NCI-H187 treated with DMSO at 0.1 percent for 48 hours (cell line): ENCODE data around the gene LYRM1.
"Not testable (repeated sequence)": the region's sequence is repeated elsewhere in the genome, so short reads cannot be mapped to it uniquely, and the experiment has no call there.

Experiments used
- DNase-seq: peaks from one replicate; lab custom pipeline; 2025; lab: John Stamatoyannopoulos, UW

LYRM1 gene

DNA sequence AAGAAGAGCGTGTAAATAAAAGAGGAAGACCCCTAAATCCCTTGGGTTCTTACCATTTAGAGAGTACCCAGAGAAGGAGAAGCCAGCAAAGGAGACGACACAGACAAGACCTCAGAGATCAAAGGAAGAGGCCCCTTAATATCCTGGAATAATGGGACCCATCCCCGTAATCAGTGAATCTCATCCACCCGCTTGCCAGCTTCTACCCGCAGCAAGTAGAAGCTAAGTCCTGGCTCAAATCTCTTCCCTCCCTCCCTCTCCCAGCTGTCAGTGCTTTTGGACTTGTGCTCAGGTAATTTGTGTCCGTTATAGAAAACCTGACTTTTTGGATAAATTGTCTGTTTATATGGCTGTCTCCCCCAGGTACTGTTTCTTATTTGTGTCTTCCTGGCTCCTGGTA lies 1.9 kb downstream of the LYRM1 start:
- DNase-seq, result no peak

GRCh38 chr16:20903116-20903898 lies 2.7 kb downstream of the LYRM1 start:
- no peak for DNase-seq

DNA sequence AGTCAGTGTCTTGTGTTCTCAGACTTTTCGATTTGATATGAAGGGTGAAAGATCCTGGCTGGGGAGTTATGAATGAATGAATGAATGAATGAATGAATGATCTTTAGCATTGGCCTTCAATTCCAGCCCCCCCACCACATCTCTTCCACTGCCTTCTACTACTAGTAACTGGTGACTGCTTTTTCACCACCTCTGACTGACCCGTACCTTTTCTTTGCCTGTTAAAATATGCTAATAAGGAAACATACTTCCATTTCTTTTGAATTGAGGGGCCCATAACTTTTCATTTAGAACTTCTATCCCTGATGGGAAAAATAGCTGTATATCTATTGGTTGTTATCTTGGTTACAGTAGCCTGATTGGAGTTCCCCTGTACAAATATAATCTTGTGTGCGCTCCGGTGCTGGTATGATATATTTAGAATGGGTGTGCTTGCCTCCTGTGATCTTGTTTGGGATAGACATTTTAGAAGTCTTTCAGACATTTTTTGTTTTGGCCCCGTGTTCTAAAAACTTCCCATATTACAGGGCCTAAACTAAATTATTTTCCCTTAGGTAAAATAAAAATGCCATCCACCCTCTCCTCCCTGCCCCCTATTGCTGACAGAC lies 3.4 kb downstream of the LYRM1 start:
- DNase-seq, result no peak

DNA sequence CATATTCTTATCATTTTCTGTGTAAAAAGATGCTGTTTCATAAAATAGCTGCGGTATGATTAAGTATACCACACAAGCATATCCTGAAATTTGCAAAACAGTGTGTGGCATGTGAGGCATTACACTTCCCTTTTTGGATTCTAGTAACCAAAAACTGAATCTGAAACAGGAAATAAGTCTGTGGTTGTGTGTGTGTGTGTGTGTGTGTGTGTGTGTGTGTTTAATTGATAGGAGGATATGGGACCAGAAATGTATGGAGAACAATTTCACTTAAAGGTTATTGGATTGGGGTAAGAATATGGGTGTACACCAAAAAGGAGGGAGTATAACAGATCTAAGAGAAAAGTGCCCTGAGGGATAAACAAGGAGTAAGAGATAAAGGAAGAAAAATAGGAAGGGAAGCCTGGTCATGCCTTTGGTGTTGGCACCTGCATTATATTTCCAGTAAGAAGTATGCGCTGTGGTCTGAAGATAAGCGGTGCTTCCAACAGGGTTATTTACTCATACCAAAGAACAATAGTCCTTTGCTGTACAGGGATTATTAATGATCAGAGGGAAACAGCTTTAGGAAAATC lies 4.0 kb downstream of the LYRM1 start:
- no peak for DNase-seq

DNA sequence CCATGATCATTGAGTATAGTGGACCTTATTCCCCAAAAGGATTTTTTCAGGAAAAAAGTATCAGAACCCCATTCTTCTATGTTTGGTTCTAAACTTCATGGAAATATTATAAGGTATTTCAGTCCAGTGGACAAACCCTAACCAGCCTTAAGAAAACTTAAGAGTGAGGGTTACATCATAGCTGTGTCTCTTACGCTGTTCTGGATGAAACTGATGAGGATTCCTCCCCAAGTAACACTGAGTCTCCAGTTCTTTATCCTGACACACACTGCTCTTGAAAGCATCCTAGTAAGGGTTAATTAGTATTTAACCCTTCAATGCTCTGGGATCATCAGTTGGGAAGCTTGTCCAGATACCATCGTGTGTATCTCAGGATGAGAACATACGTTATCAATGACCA lies 5.0 kb downstream of the LYRM1 start:
- no peak for DNase-seq

GRCh38 chr16:20906341-20907255 lies 6.0 kb downstream of the LYRM1 start:
- DNase-seq, result no peak

DNA sequence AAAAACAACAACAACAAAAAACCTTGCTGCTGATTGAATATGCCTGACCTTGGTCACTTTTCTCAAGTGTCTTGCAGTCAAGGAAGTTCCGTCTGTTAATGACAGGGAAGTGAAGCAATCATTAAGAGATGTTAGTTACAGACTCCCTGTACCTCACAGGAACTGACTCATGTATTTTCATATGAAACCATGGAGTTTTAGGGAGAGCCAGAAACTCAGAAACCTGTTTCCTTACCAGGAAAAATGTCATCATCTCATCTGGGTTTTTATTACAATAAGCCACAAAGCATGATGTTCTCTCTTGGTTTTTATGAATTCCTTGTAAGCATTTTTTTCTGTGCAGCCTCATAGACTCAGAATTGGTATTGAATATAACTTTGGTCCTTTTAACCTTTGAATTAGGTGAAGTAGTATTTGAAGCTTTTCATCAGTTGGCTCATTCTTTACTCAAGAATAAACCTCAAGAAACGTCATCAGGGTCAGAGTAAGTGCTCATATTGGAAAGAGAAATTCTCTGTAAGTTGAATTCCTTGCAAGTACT lies 10.3 kb downstream of the LYRM1 start:
- DNase-seq, result no peak

DNA sequence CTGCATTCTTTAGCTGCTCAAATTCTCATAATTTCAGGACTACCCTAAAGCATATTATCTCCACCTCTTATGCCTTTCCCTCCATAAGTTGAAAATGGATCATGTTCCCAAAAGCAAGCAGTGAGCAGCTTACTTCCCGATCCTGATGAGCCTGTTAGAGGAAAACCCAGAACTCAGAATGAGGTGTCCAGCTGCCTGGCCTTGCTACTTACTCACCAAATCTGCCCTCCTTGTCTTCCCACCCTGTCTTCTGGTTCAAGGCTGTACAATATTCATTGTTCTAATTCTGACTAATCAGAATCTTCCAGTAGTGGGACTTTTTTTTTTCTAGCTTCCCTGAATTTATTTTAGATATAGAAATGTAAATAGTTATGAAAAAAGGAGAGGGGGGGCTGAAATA lies 10.8 kb downstream of the LYRM1 start:
- no peak for DNase-seq

GRCh38 chr16:20916289-20916688 lies 15.7 kb downstream of the LYRM1 start:
- DNase-seq, result no peak

- no peak for DNase-seq
Measured at GRCh38 chr16:20916942-20917341, 16.4 kb downstream of the LYRM1 start.

DNA sequence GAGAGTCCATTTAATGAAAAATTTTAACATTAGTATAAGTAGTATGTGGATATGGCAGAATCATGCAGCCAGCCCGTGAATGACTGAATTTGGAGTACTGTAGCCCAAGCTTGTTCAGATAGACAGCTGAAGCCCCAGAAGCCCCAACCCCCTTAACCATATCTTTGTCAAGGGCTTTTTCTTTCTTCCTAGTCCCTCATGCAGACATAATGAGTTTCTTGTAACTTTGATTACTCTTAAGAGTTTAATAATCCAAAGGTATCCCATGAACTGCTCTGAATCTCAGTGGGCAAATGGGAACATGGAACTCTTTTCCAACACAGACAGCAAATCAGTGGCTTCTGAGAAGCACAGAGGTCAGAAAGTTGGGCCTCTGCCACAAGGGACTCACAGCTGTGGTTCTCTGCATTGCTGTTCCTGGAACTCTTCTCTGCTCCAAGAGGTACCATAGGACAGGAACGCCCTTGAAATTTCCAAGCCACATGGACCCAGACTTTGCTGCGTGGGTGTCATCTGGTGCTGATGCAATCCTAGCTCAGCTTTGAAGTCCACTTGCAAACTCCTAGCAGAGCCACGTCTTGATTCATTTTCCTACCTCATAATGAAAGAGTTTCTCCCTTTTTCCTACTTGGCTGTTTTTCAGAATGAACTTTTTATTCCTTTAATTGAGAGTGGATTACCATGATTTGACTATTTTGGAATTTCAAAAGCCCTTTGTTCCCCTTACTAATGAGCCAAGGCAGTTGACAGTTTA lies 18.1 kb downstream of the LYRM1 start:
- DNase-seq, result no peak

DNA sequence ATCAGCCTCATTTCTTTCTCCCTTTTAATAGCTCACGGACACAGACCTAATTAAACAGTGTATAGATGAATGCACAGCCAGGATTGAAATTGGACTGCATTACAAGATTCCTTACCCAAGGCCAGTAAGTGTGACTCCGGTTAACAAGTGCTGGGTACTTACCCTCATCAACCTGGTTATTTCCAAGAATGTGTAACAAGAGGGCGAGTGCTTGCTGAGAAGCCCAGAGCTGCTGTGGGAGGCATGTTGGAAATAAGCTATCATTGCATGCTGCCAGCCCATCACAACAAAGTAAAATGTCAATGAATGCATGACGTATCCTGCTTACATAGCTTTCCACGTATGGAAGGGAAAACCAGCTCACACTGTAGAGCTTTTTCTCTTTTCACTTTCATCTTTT lies 19.5 kb downstream of the LYRM1 start:
- no peak for DNase-seq

DNA sequence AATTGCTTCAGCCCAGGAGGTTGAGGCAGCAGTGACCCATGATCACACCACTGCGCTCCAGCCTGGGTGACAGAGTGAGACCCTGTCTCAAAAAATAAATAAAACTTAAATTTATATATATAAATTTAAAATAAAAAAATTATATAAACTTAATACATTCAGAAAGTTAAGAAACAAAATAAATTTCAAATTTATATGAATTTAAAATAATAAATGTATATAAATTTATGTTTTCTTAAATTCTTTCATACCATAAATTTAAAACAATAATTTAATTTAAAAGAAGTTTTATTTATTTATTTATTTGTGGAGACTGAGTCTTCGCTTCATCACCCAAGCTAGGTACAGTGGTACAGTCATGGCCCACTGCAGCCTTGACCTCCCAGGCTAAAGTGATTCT lies 20.2 kb downstream of the LYRM1 start:
- no peak for DNase-seq

- DNase-seq, result no peak
Measured at GRCh38 chr16:20923876-20924275, 23.3 kb downstream of the LYRM1 start.

DNA sequence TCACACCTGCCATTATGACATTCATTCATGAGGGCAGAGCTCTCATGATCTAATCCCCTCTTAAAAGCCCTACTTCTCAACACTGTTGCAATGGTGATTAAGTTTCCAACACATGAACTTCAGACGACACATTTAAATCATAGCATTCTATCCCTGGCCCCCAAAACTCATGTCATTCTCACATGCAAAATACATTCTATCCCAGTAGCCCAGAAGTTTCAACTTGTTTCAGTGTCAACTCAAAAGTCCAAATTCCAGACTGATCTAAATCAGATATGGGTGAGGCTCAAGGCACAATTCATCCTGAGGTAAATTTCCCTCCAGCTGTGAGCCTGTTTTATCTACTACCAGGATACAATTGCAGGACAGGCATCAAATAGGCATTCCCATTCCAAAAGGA lies 25.2 kb downstream of the LYRM1 start:
- DNase-seq, result no peak

GRCh38 chr16:20928774-20929411 lies 28.3 kb downstream of the LYRM1 start:
- DNase-seq, result no peak

DNA sequence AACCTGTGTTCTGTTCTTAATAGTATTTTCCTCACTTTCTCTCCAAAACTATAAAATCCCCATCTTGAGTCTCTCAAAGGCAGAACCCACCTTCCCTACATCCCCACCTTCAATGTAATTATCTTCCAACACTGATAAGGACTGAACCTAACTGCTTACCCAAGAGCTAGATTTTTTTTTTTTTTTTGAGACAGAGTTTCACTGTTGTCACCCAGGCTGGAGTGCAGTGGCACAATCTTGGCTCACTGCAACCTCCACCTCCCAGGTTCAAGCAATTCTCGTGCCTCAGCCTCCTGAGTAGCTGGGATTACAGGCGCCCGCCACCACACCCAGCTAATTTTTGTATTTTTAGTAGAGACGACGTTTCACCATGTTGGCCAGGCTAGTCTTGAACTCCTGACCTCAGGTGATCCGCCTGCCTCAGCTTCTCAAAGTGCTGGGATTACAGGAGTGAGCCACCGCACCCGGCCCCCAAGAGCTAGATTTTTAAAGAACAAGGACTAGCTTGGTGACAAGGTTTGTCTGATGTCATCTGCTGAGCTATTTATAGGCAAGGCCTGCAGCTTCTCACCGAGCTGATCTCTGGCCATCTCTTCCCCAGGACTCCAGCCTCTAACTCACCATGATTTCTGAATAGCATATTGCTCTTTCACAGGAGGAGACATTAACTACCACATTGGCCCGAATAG lies 29.2 kb downstream of the LYRM1 start:
- DNase-seq, result not testable (repeated sequence)

- DNase-seq, result no peak
Measured at GRCh38 chr16:20930365-20930690, 29.8 kb downstream of the LYRM1 start.

GRCh38 chr16:20931066-20931600 lies 30.6 kb downstream of the LYRM1 start:
- DNase-seq, result no peak

GRCh38 chr16:20933589-20933988 lies 33.0 kb downstream of the LYRM1 start:
- no peak for DNase-seq
